ENCODE measurements around the gene LRRC26. TPM values are rescaled to one million over a fixed set of nuclear protein-coding genes. Genes with fewer than 3 reads are reported as not detected.
A peak's percentile ranks its signal among the peaks of the same experiment; 100 is the strongest.

LRRC26 gene
- total RNA-seq, 2 experiments from 2014 or later: not detected

- Mint-ChIP-seq H3K4me1 (ENCODE audit: low read depth) (peaks cover 6% of the 10 kb centered on the region), H3K27me3 (ENCODE audit: low read depth) (no peaks in the 10 kb centered on the region), H3K27ac (peak overlapping the region; percentile 53), H3K36me3 (ENCODE audit: low read depth) (peaks cover 5% of the 10 kb centered on the region), H3K9me3 (no peaks in the 10 kb centered on the region), H3K4me3 (no peak overlapping the region)
- CTCF ChIA-PET: no interaction called here
- no peak for DNase-seq
- intact Hi-C loops (cut with micrococcal nuclease): loop anchor here (5.0 kb wide), 1 partner anchor 62 kb away; no protein-coding TSS in a partner anchor
Observed at GRCh38 chr9:137178939-137179630, 9.2 kb upstream of the LRRC26 start.

GRCh38 chr9:137178201-137178938, 8.5 kb upstream of the LRRC26 start:
- intact Hi-C loops (cut with micrococcal nuclease): loop anchor here (5.0 kb wide), 1 partner anchor 61 kb away; no protein-coding TSS in a partner anchor
- Mint-ChIP-seq H3K4me1 (ENCODE audit: low read depth) (peaks cover 5% of the 10 kb centered on the region), H3K27me3 (ENCODE audit: low read depth) (no peaks in the 10 kb centered on the region), H3K4me3 (no peak overlapping the region), H3K9me3 (no peaks in the 10 kb centered on the region), H3K36me3 (ENCODE audit: low read depth) (peaks cover 5% of the 10 kb centered on the region), H3K27ac (no peak overlapping the region)
- CTCF ChIA-PET: interaction anchor here (1.1 kb wide), 1 partner anchor 58 kb away, joined by 3 read pairs; no protein-coding TSS in a partner anchor
- DNase-seq: no peak

- Mint-ChIP-seq H3K4me3 (no peak overlapping the region), H3K9me3 (no peaks in the 10 kb centered on the region), H3K36me3 (ENCODE audit: low read depth) (peaks cover 2% of the 10 kb centered on the region), H3K27ac (no peak overlapping the region), H3K27me3 (ENCODE audit: low read depth) (peaks cover 4% of the 10 kb centered on the region), H3K4me1 (ENCODE audit: low read depth) (peaks cover 8% of the 10 kb centered on the region)
- intact Hi-C loops (cut with micrococcal nuclease): loop anchor here (5.0 kb wide), 1 partner anchor 59 kb away; no protein-coding TSS in a partner anchor
- no peak for DNase-seq
- CTCF ChIA-PET: interaction anchor here (0.7 to 1.9 kb wide), 4 partner anchors 13 to 268 kb away, joined by 3 to 5 read pairs (median 4); no protein-coding TSS in a partner anchor
Observed at GRCh38 chr9:137176302-137177182, 6.7 kb upstream of the LRRC26 start.

GRCh38 chr9:137175345-137175961, 5.6 kb upstream of the LRRC26 start:
- H3K36me3 Mint-ChIP-seq (ENCODE audit: low read depth): peaks cover 2% of the 10 kb centered on the region
- H3K9me3 Mint-ChIP-seq: no peaks in the 10 kb centered on the region
- no peak overlapping the region for H3K27ac Mint-ChIP-seq
- no peak overlapping the region for H3K4me3 Mint-ChIP-seq
- CTCF ChIA-PET: interaction anchor here (0.6 to 1.9 kb wide), 6 partner anchors 12 to 108 kb away, joined by 3 to 5 read pairs (median 3); no protein-coding TSS in a partner anchor
- H3K4me1 Mint-ChIP-seq (ENCODE audit: low read depth): peaks cover 8% of the 10 kb centered on the region
- peaks cover 9% of the 10 kb centered on the region for H3K27me3 Mint-ChIP-seq (ENCODE audit: low read depth)
- DNase-seq: peak; percentile 60
- intact Hi-C loops (cut with micrococcal nuclease): loop anchor here (5.0 kb wide), 1 partner anchor 58 kb away; no protein-coding TSS in a partner anchor

- Mint-ChIP-seq H3K9me3 (no peaks in the 10 kb centered on the region), H3K27ac (no peak overlapping the region), H3K27me3 (ENCODE audit: low read depth) (peaks cover 14% of the 10 kb centered on the region), H3K4me1 (ENCODE audit: low read depth) (peaks cover 8% of the 10 kb centered on the region), H3K36me3 (ENCODE audit: low read depth) (peaks cover 2% of the 10 kb centered on the region), H3K4me3 (no peak overlapping the region)
- peak; percentile 31 for DNase-seq
- intact Hi-C loops (cut with micrococcal nuclease): loop anchor here (5.0 kb wide), 2 partner anchors 48 to 58 kb away; no protein-coding TSS in a partner anchor
- CTCF ChIA-PET: interaction anchor here (0.6 to 1.9 kb wide), 5 partner anchors 13 to 56 kb away, joined by 3 to 5 read pairs (median 3); no protein-coding TSS in a partner anchor
Observed at GRCh38 chr9:137174722-137175293, 5.0 kb upstream of the LRRC26 start.

- intact Hi-C loops (cut with micrococcal nuclease): loop anchor here (2.0 to 5.0 kb wide), 2 partner anchors 17 to 47 kb away; no protein-coding TSS in a partner anchor
- peaks cover 8% of the 10 kb centered on the region for H3K4me1 Mint-ChIP-seq (ENCODE audit: low read depth)
- no peak overlapping the region for H3K27ac Mint-ChIP-seq
- H3K27me3 Mint-ChIP-seq (ENCODE audit: low read depth): peaks cover 14% of the 10 kb centered on the region
- peaks cover 2% of the 10 kb centered on the region for H3K36me3 Mint-ChIP-seq (ENCODE audit: low read depth)
- no peak overlapping the region for H3K4me3 Mint-ChIP-seq
- CTCF ChIA-PET: interaction anchor here (0.6 kb wide), 1 partner anchor 53 kb away, joined by 4 read pairs; no protein-coding TSS in a partner anchor
- H3K9me3 Mint-ChIP-seq: no peaks in the 10 kb centered on the region
- DNase-seq: no peak
Observed at GRCh38 chr9:137173796-137174664, 4.2 kb upstream of the LRRC26 start.

GRCh38 chr9:137172901-137173795, 3.3 kb upstream of the LRRC26 start:
- CTCF ChIA-PET: interaction anchor here (1.5 kb wide), 1 partner anchor 63 kb away, joined by 4 read pairs; no protein-coding TSS in a partner anchor
- peaks cover 2% of the 10 kb centered on the region for H3K36me3 Mint-ChIP-seq (ENCODE audit: low read depth)
- no peak overlapping the region for H3K27ac Mint-ChIP-seq
- intact Hi-C loops (cut with micrococcal nuclease): loop anchor here (2.0 to 5.0 kb wide), 2 partner anchors 16 to 46 kb away; no protein-coding TSS in a partner anchor
- peaks cover 8% of the 10 kb centered on the region for H3K4me1 Mint-ChIP-seq (ENCODE audit: low read depth)
- H3K27me3 Mint-ChIP-seq (ENCODE audit: low read depth): peaks cover 17% of the 10 kb centered on the region
- DNase-seq: no peak
- H3K9me3 Mint-ChIP-seq: no peaks in the 10 kb centered on the region
- H3K4me3 Mint-ChIP-seq: no peak overlapping the region

GRCh38 chr9:137171149-137171900, 1.5 kb upstream of the LRRC26 start:
- H3K4me3 Mint-ChIP-seq: no peak overlapping the region
- CTCF ChIA-PET: interaction anchor here (0.6 to 1.5 kb wide), 4 partner anchors 18 to 249 kb away, joined by 3 to 4 read pairs (median 3); no protein-coding TSS in a partner anchor
- H3K36me3 Mint-ChIP-seq (ENCODE audit: low read depth): no peaks in the 10 kb centered on the region
- no peak for DNase-seq
- no peaks in the 10 kb centered on the region for H3K9me3 Mint-ChIP-seq
- H3K27me3 Mint-ChIP-seq (ENCODE audit: low read depth): peaks cover 24% of the 10 kb centered on the region
- peaks cover 9% of the 10 kb centered on the region for H3K4me1 Mint-ChIP-seq (ENCODE audit: low read depth)
- H3K27ac Mint-ChIP-seq: no peak overlapping the region
- intact Hi-C loops (cut with micrococcal nuclease): loop anchor here (2.0 to 5.0 kb wide), 2 partner anchors 44 to 121 kb away; no protein-coding TSS in a partner anchor

GRCh38 chr9:137170486-137171148, 766 bp upstream of the LRRC26 start:
- no peak for DNase-seq
- Mint-ChIP-seq H3K4me3 (no peak overlapping the region), H3K36me3 (ENCODE audit: low read depth) (no peaks in the 10 kb centered on the region), H3K27me3 (ENCODE audit: low read depth) (peaks cover 24% of the 10 kb centered on the region), H3K4me1 (ENCODE audit: low read depth) (peaks cover 8% of the 10 kb centered on the region), H3K9me3 (no peaks in the 10 kb centered on the region), H3K27ac (no peak overlapping the region)
- intact Hi-C loops (cut with micrococcal nuclease): loop anchor here (2.0 to 5.0 kb wide), 2 partner anchors 43 to 120 kb away; no protein-coding TSS in a partner anchor
- CTCF ChIA-PET: interaction anchor here (0.6 kb wide), 2 partner anchors 43 to 250 kb away, joined by 3 read pairs; no protein-coding TSS in a partner anchor

All from activated naive CD4-positive, alpha-beta T cell treated with anti-CD3 and anti-CD28 coated beads for 36 hours (primary cell).